Measurements from ENCODE around the gene ABCC1.
"Not testable (repeated sequence)": the region's sequence is repeated elsewhere in the genome, so short reads cannot be mapped to it uniquely, and the experiment has no call there.

ABCC1 gene

DNA sequence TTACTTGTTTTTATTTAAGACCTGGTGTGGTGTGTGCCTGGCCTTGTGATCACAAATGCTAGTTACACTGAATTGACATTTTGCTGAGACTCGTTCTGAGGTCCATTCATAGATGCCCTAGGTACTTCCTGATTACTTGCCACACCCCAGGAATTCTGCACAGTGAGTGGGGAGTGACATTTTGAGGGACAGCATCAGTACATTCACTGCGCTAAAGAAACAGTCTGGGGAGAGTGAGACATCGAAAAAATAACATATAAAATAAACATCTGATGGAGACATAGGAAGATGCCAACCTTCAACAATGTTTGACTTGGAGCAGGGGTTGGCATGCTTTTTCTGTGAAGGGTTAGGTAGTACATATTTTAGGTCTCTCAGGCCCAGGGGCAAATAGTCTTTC lies 30.4 kb downstream of the ABCC1 start:
- ChIA-PET CTCF (no interaction called here), POLR2A (ENCODE audit: low non-redundant PET) (no interaction called here)
- TF ChIP-seq, protein P1, sequence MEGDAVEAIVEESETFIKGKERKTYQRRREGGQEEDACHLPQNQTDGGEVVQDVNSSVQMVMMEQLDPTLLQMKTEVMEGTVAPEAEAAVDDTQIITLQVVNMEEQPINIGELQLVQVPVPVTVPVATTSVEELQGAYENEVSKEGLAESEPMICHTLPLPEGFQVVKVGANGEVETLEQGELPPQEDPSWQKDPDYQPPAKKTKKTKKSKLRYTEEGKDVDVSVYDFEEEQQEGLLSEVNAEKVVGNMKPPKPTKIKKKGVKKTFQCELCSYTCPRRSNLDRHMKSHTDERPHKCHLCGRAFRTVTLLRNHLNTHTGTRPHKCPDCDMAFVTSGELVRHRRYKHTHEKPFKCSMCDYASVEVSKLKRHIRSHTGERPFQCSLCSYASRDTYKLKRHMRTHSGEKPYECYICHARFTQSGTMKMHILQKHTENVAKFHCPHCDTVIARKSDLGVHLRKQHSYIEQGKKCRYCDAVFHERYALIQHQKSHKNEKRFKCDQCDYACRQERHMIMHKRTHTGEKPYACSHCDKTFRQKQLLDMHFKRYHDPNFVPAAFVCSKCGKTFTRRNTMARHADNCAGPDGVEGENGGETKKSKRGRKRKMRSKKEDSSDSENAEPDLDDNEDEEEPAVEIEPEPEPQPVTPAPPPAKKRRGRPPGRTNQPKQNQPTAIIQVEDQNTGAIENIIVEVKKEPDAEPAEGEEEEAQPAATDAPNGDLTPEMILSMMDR (conservative IDR thresholded peaks at IDR 0.05; ENCODE audit: low read depth), result no peak
- DNase-seq (ENCODE audit: low spot score), result no peak
- no peak overlapping the region for H3K27ac ChIP-seq

DNA sequence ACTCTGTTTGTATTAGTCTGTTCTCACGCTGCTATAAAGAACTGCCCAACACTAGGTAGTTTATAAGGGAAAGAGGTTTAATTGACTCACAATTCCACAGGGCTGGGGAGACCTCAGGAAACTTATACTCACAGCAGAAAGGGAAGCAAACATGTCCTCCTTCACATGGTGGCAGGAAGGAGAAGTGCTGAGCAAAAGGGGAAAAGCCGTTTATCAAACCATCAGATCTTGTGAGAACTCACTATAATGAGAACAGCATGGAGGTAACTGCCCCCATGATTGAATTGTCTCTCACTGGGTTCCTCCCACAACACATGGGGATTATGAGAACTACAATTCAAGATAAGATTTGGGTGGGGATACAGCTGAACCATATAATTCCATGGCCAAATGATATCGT lies 30.9 kb downstream of the ABCC1 start:
- CTCF ChIA-PET, result no interaction called here
- DNase-seq (ENCODE audit: low spot score), result no peak
- POLR2A ChIA-PET (ENCODE audit: low non-redundant PET), result no interaction called here
- H3K27ac ChIP-seq, result no peak overlapping the region
- TF ChIP-seq, protein P1 (conservative IDR thresholded peaks at IDR 0.05; ENCODE audit: low read depth), result no peak

DNA sequence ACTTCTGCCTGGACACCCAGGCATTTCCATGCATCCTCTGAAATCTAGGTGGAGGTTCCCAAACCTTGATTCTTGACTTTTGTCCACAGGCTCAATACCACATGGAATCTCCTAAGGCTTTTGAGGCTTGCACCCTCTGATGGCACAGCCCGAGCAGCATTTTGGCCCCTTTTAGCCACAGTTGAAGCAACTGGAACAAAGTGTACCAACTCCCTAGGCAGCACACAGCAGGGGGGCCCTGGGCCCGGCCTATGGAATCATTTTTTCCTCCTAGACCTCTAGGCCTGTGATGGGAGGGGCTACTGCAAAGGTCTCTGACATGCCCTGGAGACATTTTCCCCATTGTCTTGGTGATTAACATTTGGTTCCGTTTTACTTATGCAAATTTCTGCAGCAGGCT lies 32.0 kb downstream of the ABCC1 start:
- CTCF ChIA-PET, result no interaction called here
- no peak for DNase-seq (ENCODE audit: low spot score)
- POLR2A ChIA-PET (ENCODE audit: low non-redundant PET), result no interaction called here
- TF ChIP-seq, protein P1 (conservative IDR thresholded peaks at IDR 0.05; ENCODE audit: low read depth), result no peak
- H3K27ac ChIP-seq, result no peak overlapping the region

DNA sequence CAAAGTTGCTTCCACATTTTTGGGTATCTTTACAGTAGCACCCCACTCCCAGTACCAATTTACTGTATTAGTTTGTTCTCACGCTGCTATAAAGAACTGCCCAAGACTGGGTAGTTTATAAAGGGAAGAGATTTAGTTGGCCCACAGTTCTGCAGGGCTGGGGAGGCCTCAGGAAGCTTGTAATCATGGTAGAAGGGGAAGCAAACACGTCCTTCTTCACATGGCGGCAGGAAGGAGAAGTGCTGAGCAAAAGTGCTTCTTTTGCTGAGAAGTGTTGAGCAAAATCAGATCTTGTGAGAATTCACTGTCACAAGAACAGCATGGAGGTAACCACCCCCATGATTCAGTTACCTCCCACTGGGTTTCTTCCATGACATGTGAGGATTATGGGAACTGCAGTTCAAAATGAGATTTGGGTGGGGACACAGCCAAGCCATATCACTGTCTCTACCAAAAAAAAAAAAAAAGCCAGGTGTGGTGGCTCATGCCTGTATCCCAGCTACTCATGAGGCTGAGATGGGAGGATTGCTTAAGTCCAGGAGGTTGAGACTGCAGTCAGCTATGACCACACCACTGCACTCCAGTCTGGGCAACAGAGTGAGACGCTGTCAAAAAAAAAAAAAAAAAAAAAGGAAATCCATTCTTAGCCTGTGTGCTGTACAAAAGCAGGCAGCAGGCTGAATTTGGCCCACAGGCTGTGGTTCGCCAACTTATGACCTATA lies 32.9 kb downstream of the ABCC1 start:
- CTCF ChIA-PET, result not testable (repeated sequence)

DNA sequence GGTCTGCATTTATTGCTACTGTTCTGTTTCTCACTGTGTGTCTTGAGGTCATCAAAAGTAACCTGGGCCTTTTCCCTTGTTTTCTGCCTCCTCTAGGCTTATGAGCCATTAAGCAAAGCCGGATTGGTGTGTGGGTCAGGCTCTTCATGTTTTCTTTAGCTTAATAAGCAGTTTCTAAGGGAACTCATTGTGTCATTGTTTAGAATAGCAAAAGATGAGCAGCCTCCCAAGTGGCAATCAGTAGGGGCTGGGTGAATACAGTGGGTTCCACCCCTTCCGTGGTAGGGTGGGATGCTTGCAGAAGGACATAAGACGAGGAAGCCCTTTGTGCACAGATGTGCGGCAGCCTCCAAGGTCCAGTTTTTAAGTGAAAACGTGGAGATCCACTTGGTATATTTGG lies 34.5 kb downstream of the ABCC1 start:
- H3K27ac ChIP-seq, result peak overlapping the region; percentile 28; the same call in 1 of the 2 replicates
- TF ChIP-seq, protein P1 (conservative IDR thresholded peaks at IDR 0.05; ENCODE audit: low read depth), result no peak
- CTCF ChIA-PET, result interaction anchor here (0.6 kb wide), 1 partner anchor 14 kb away, joined by 3 read pairs; no protein-coding TSS in a partner anchor
- no peak for DNase-seq (ENCODE audit: low spot score)
- POLR2A ChIA-PET (ENCODE audit: low non-redundant PET), result no interaction called here

More for the DNA sequence above, 32.9 kb downstream of the ABCC1 start:
- DNase-seq (ENCODE audit: low spot score); H3K27ac ChIP-seq; POLR2A ChIA-PET (ENCODE audit: low non-redundant PET): not testable (repeated sequence)

DNA sequence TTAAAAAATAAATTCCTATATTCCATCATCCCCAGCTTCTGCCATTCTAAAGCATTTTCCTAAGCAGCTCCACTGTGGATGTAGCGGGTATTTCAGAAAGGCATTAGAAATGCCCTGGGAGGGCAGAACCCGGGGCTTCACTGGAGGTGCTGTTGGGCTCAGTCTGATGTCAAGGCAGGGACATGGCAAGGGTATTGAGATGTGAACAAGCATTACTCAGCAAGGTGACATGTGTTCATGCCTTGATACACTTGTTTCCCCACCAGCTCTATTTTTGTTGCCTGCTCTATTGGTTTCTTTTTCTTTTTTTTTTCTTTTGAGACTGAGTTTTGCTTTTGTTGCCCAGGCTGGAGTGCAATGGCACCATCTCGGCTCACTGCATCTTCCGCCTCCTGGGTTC lies 35.7 kb downstream of the ABCC1 start:
- H3K27ac ChIP-seq, result peak overlapping the region; percentile 28
- CTCF ChIA-PET, result interaction anchor here (1.2 kb wide), 1 partner anchor 14 kb away, joined by 3 read pairs; no protein-coding TSS in a partner anchor
- TF ChIP-seq, protein P1 (conservative IDR thresholded peaks at IDR 0.05; ENCODE audit: low read depth), result no peak
- POLR2A ChIA-PET (ENCODE audit: low non-redundant PET), result no interaction called here
- no peak for DNase-seq (ENCODE audit: low spot score)

DNA sequence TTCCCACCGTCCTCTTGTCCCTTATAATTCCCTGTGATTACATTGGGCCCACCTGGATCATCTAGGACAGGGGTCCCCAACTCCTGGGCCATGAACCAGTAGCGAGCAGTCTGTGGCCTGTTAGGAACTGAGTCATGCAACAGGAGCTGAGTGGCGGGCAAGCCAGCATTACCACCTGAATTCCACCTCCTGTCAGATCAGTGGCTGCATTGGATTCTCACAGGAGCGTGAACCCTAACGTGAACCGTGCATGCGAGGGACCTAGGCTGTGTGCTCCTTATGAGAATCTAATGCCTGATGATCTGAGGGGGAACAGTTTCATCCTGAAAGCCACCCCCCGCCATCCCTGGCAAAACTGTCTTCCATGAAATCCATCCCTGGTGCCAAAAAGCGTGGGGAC lies 36.8 kb downstream of the ABCC1 start:
- H3K27ac ChIP-seq, result no peak overlapping the region
- POLR2A ChIA-PET (ENCODE audit: low non-redundant PET), result no interaction called here
- TF ChIP-seq, protein P1 (conservative IDR thresholded peaks at IDR 0.05; ENCODE audit: low read depth), result no peak
- CTCF ChIA-PET, result interaction anchor here (0.6 to 1.2 kb wide), 3 partner anchors 15 to 211 kb away, joined by 3 to 7 read pairs (median 3); no protein-coding TSS in a partner anchor
- no peak for DNase-seq (ENCODE audit: low spot score)
